Naive thymus-derived CD4-positive, alpha-beta T cell (primary cell): ENCODE measurements around the gene DNAJC25. TPM values are rescaled to one million over a fixed set of nuclear protein-coding genes. Genes with fewer than 3 reads are reported as not detected.

Experiments
- ATAC-seq: fragments of 150-1000 bp; cut with Tn5 transposase; 2 replicates; pipeline ENCODE4 v1.10.0; 2021; ENCODE audit warnings: mild to moderate bottlenecking, moderate library complexity
- CTCF ChIA-PET: fragments of 350-600 bp; sonication (Branson Sonifier 250); formaldehyde crosslinking; loops from one replicate; lab custom pipeline; 2021; ENCODE audit warnings: antibody characterized with exemption; lab: Charles Lee
- POLR2A ChIA-PET: fragments of 350-600 bp; sonication (Branson Sonifier 250); formaldehyde crosslinking; loops from one replicate; lab custom pipeline; 2021; ENCODE audit warnings: antibody characterized with exemption, inconsistent platforms; lab: Charles Lee
- DNase-seq, 9 donors: peaks; one replicate each; pipeline versions ENCODE4 v3.0.0 to v3.0.0-alpha.2; 2020 to 2022; ENCODE audit warnings: mixed read lengths in 1 of 9
- H3K27ac ChIP-seq: one replicate; pipeline ENCODE4 v1.7.0; 2013; ENCODE audit warnings: mild to moderate bottlenecking, low read depth, low read length, moderate library complexity
- H3K27me3 ChIP-seq, 2 donors: one replicate each; pipeline ENCODE4 v1.7.0; 2013; ENCODE audit warnings: low read length in 2 of 2, mild to moderate bottlenecking in 2 of 2, moderate library complexity in 2 of 2; ENCODE audit not compliant: control insufficient read depth in 2 of 2, insufficient read depth in 2 of 2
- H3K36me3 ChIP-seq, 3 experiments: 1 replicate in 2 of 3; 2 replicates in 1 of 3; pipeline ENCODE4 v1.7.0; 2013; ENCODE audit warnings: low read length in 3 of 3, mild to moderate bottlenecking in 3 of 3, moderate library complexity in 1 of 3; ENCODE audit not compliant: insufficient read depth in 3 of 3, control insufficient read depth in 2 of 3
- H3K4me1 ChIP-seq, 2 donors: one replicate each; pipeline ENCODE4 v1.7.0; 2013; ENCODE audit warnings: low read length in 2 of 2, mild to moderate bottlenecking in 2 of 2, moderate library complexity in 1 of 2; ENCODE audit not compliant: control insufficient read depth in 2 of 2, insufficient read depth in 2 of 2
- H3K4me3 ChIP-seq: 2 replicates; pipeline ENCODE4 v1.7.0; 2013; ENCODE audit warnings: mild to moderate bottlenecking, low read length
- H3K9me3 ChIP-seq, 3 experiments: 1 replicate in 2 of 3; 2 replicates in 1 of 3; pipeline ENCODE4 v1.7.0; 2013; ENCODE audit warnings: low read length in 3 of 3; ENCODE audit not compliant: control insufficient read depth in 2 of 3
- H3K27ac Mint-ChIP-seq, 9 donors: one replicate each; pipeline ENCODE4 v1.8.0; 2020 to 2022; ENCODE audit warnings: mixed read lengths in 9 of 9, mild to moderate bottlenecking in 8 of 9, moderate library complexity in 5 of 9, inconsistent platforms in 2 of 9
- H3K27me3 Mint-ChIP-seq, 5 donors: one replicate each; pipeline ENCODE4 v1.8.0; 2021 to 2022; ENCODE audit warnings: mixed read lengths in 5 of 5, mild to moderate bottlenecking in 1 of 5
- H3K36me3 Mint-ChIP-seq, 5 donors: one replicate each; pipeline ENCODE4 v1.8.0; 2020 to 2022; ENCODE audit warnings: mixed read lengths in 5 of 5, mild to moderate bottlenecking in 3 of 5, inconsistent platforms in 1 of 5
- H3K4me1 Mint-ChIP-seq, 7 donors: one replicate each; pipeline ENCODE4 v1.8.0; 2020 to 2022; ENCODE audit warnings: mixed read lengths in 7 of 7, mild to moderate bottlenecking in 3 of 7, inconsistent platforms in 1 of 7
- H3K4me3 Mint-ChIP-seq, 10 donors: one replicate each; pipeline ENCODE4 v1.8.0; 2020 to 2022; ENCODE audit warnings: mild to moderate bottlenecking in 10 of 10, mixed read lengths in 10 of 10, moderate library complexity in 6 of 10, inconsistent platforms in 2 of 10
- H3K9me3 Mint-ChIP-seq, 11 donors: one replicate each; pipeline ENCODE4 v1.8.0; 2020 to 2022; ENCODE audit warnings: mixed read lengths in 11 of 11, mild to moderate bottlenecking in 4 of 11, inconsistent platforms in 1 of 11, moderate library complexity in 1 of 11
- intact Hi-C, 2 donors: fragments of 100-400 bp; cut with micrococcal nuclease; formaldehyde crosslinking; loops; one replicate each; pipeline ENCODE4 v1.15.1; 2023
- polyA plus RNA-seq, 2 donors: library from polyadenylated mRNA; unstranded; fragments of 300-500 nt; fragmentation: Illumina TruSeq; gene quantifications; one replicate each; pipeline ENCODE4 v1.2.3, GENCODE V29; 2021
- total RNA-seq, 6 experiments: library from RNA in 5 of 6; stranded (reverse) in 5 of 6; gene quantifications; 1 replicate in 5 of 6; 2 replicates in 1 of 6; pipeline ENCODE4 v1.2.3 and lab custom pipeline; 2021 to 2026

Gene DNAJC25
- total and polyA plus RNA-seq, 7 experiments from 2014 or later, result 1.7 to 6.0 (median 4.1) TPM

DNA sequence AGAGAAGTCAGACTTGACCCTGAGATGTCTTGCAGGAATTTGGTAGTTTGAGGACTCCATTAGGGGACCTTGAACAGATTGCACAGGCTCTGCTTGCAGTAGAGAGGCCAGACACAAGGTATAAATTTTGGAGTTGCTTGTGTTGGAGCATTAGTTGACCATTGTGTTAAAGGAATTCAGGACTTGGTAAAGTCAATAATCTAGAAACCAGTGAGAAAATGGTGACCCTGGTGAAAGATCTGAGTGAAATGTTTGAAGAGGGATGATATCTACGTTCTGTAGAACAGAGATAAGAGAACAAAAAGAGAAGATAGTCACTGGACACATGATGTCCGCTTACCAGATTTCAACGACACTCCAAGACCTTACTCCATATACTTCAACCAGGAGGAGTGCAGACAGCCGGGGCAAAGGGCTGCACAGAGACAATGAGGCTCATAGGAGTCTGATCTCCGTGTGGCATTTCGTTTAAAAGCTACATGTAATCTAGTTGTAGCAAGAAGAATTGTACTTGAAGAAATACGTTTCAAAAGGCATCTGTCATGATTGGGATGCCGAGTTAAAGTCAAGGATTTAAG is 13.2 kb downstream of the DNAJC25 start:
- CTCF ChIA-PET, result no interaction called here
- POLR2A ChIA-PET, result interaction anchor here (0.7 kb wide), 1 partner anchor 40 kb away, joined by 3 read pairs; no protein-coding TSS in a partner anchor
- Histone ChIP-seq H3K27ac (no peak overlapping the region), H3K4me1 (no peaks in the 10 kb centered on the region), H3K27me3 (no peaks in the 10 kb centered on the region), H3K4me3 (no peak overlapping the region), H3K9me3 (no peaks in the 10 kb centered on the region), H3K36me3 (peaks cover 0 to 6% (median 0%) of the 10 kb centered on the region in 3 experiments)
- no peak for ATAC-seq
- Mint-ChIP-seq H3K36me3 (peaks cover under 1 to 40% (median 19%) of the 10 kb centered on the region in 5 donors), H3K4me3 (no peak overlapping the region), H3K4me1 (no peaks in the 10 kb centered on the region), H3K9me3 (no peaks in the 10 kb centered on the region), H3K27me3 (no peaks in the 10 kb centered on the region), H3K27ac (no peak overlapping the region)
- no peak for DNase-seq
- intact Hi-C loops, result no loop called here

DNA sequence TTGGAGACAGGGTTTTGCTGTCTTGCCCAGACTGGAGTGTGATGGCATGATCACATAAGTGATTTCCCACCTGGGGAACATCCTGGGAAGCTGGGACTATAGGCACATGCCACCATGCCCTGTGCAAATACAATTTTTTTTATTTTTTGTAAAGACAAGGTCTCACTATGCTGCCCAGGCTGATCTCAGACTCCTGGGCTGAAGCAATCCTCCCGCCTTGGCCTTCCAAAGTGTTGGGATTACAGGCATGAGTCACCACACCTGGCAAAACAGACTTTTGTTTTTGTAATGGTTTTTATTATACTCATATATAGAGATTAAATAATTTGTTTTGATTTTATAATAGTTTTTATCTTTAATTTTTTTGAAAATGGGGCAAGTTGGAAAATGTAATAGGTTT is 14.7 kb downstream of the DNAJC25 start:
- ChIA-PET POLR2A (interaction anchor here (0.6 kb wide), 1 partner anchor 481 kb away, joined by 3 read pairs; no protein-coding TSS in a partner anchor), CTCF (no interaction called here)
- H3K4me1 Mint-ChIP-seq, result no peaks in the 10 kb centered on the region
- Histone ChIP-seq H3K27me3 (no peaks in the 10 kb centered on the region), H3K9me3 (no peaks in the 10 kb centered on the region), H3K36me3 (peaks cover 0 to 6% (median 0%) of the 10 kb centered on the region in 3 experiments), H3K4me3 (no peak overlapping the region), H3K27ac (no peak overlapping the region), H3K4me1 (no peaks in the 10 kb centered on the region)
- H3K4me3 Mint-ChIP-seq, result no peak overlapping the region
- ATAC-seq (no peak), DNase-seq (no peak)
- no peak overlapping the region for H3K27ac Mint-ChIP-seq
- H3K9me3 Mint-ChIP-seq, result no peaks in the 10 kb centered on the region
- H3K27me3 Mint-ChIP-seq, result no peaks in the 10 kb centered on the region
- peaks cover 7 to 48% (median 26%) of the 10 kb centered on the region in 5 donors for H3K36me3 Mint-ChIP-seq
- intact Hi-C loops, result no loop called here

DNA sequence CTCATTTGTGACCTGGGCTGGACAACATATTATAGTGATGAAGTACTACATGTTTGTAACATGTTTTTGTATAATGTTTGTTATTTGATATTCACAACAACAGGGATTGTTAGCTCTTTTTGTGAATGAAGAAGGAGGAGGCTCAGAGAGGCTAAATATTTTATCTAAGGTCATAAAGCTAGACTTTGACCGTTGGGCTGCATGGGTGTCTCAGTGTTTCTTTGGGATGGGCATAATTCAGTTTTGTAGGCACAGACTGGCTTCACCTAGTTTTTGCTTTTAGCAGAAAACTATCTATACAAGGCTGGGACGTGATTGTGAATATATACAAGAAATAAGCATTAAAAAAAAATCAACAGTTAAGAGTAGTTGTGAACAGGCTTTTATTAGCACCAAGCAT is 15.3 kb downstream of the DNAJC25 start:
- intact Hi-C loops, result no loop called here
- Histone ChIP-seq H3K9me3 (no peaks in the 10 kb centered on the region), H3K27me3 (no peaks in the 10 kb centered on the region), H3K4me3 (no peak overlapping the region), H3K27ac (no peak overlapping the region), H3K36me3 (peaks cover 0 to 6% (median 0%) of the 10 kb centered on the region in 3 experiments), H3K4me1 (no peaks in the 10 kb centered on the region)
- H3K36me3 Mint-ChIP-seq, result peaks cover 7 to 48% (median 26%) of the 10 kb centered on the region in 5 donors
- H3K4me3 Mint-ChIP-seq, result no peak overlapping the region
- no peak for DNase-seq
- ChIA-PET CTCF (no interaction called here), POLR2A (interaction anchor here (0.5 kb wide), 1 partner anchor 34 kb away, joined by 3 read pairs; no protein-coding TSS in a partner anchor)
- no peak overlapping the region for H3K27ac Mint-ChIP-seq
- no peaks in the 10 kb centered on the region for H3K9me3 Mint-ChIP-seq
- ATAC-seq, result no peak
- H3K4me1 Mint-ChIP-seq, result no peaks in the 10 kb centered on the region
- H3K27me3 Mint-ChIP-seq, result no peaks in the 10 kb centered on the region

DNA sequence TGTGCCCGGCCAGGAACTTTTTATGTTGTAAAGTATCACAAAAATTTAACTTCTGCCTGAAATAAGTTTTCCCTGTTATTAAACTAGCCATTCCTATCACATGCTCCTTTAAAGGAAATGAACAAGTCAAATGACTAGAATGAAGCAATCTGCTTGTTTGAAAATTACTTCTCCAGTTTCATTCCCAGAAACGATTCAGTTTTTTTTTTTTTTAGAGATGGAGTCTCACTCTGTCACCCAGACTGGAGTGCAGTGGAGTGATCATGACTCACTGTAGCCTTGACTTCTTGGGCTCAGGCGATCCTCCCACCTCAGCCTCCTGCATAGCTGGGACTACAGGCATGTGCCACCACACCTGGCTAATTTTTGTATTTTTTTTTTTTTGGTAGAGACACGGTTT is 16.9 kb downstream of the DNAJC25 start:
- H3K36me3 Mint-ChIP-seq, result peaks cover 7 to 48% (median 29%) of the 10 kb centered on the region in 5 donors
- H3K4me3 ChIP-seq, result no peak overlapping the region
- POLR2A ChIA-PET, result interaction anchor here (0.7 kb wide), 1 partner anchor 19 kb away, joined by 3 read pairs; no protein-coding TSS in a partner anchor
- H3K27me3 Mint-ChIP-seq, result no peaks in the 10 kb centered on the region
- CTCF ChIA-PET, result interaction anchor here (0.6 kb wide), 1 partner anchor 8 kb away, joined by 3 read pairs; no protein-coding TSS in a partner anchor
- H3K9me3 ChIP-seq, result no peaks in the 10 kb centered on the region
- H3K27ac ChIP-seq, result no peak overlapping the region
- H3K36me3 ChIP-seq, result peaks cover 0 to 6% (median 0%) of the 10 kb centered on the region in 3 experiments
- no peaks in the 10 kb centered on the region for H3K4me1 ChIP-seq
- H3K27me3 ChIP-seq, result no peaks in the 10 kb centered on the region
- no peaks in the 10 kb centered on the region for H3K4me1 Mint-ChIP-seq
- no peak for DNase-seq
- ATAC-seq, result no peak
- intact Hi-C loops, result no loop called here
- no peak overlapping the region for H3K27ac Mint-ChIP-seq
- H3K4me3 Mint-ChIP-seq, result no peak overlapping the region
- H3K9me3 Mint-ChIP-seq, result no peaks in the 10 kb centered on the region

DNA sequence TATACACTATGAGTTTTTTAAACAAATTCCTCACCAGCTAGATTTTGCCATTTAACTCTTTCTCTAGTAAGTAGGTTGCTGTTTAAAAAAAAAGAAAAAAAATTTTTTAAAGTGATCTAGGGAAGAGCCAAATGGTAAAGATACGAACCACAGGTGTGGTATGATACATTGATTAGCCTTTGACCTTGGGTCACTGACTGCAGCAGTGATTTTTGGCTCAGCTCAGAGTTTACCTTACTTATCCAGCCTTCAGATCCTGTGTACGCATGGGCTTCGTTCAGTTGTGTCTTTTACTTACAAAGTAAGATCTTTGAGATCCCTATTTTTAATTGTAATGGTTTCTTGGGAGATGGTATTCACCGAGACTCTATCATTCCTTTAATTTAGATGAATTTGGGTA is 17.9 kb downstream of the DNAJC25 start:
- ATAC-seq (no peak), DNase-seq (no peak)
- H3K4me3 Mint-ChIP-seq, result no peak overlapping the region
- Histone ChIP-seq H3K4me1 (no peaks in the 10 kb centered on the region), H3K4me3 (no peak overlapping the region), H3K9me3 (no peaks in the 10 kb centered on the region), H3K27me3 (no peaks in the 10 kb centered on the region), H3K36me3 (peaks cover 0 to 6% (median 0%) of the 10 kb centered on the region in 3 experiments), H3K27ac (no peak overlapping the region)
- H3K4me1 Mint-ChIP-seq, result no peaks in the 10 kb centered on the region
- no peaks in the 10 kb centered on the region for H3K9me3 Mint-ChIP-seq
- no peaks in the 10 kb centered on the region for H3K27me3 Mint-ChIP-seq
- H3K36me3 Mint-ChIP-seq, result peaks cover 7 to 45% (median 24%) of the 10 kb centered on the region in 5 donors
- ChIA-PET CTCF (no interaction called here), POLR2A (interaction anchor here (0.5 kb wide), 1 partner anchor 248 kb away, joined by 3 read pairs; the partner anchor contains the start of gene UGCG)
- intact Hi-C loops, result no loop called here
- H3K27ac Mint-ChIP-seq, result no peak overlapping the region

DNA sequence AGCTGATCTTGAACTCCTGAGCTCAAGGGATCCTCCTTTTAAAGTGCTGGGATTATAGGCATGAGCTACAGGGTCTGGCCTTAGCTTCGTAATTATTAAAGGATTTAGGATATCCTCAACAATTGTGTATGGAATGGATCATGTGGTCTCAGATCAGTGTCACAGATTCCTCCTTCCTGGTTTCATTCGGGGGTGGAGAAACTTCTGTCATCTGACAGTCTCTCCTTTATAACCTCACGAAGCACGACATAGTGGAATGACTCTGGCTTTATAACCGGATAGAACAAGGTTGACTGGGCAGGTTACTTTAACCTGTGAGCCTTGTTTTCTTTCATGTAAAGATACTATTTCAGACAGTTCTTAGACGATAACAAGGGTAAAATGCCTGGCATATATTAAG is 25.9 kb downstream of the DNAJC25 start:
- Histone ChIP-seq H3K4me3 (no peak overlapping the region), H3K27ac (no peak overlapping the region), H3K27me3 (no peaks in the 10 kb centered on the region), H3K36me3 (peaks cover 0 to 3% (median 0%) of the 10 kb centered on the region in 3 experiments), H3K4me1 (peaks cover 0 to 3% of the 10 kb centered on the region in 2 donors), H3K9me3 (no peaks in the 10 kb centered on the region)
- ATAC-seq (no peak), DNase-seq (no peak)
- ChIA-PET POLR2A (no interaction called here), CTCF (no interaction called here)
- Mint-ChIP-seq H3K36me3 (peaks cover 0 to 16% (median 12%) of the 10 kb centered on the region in 5 donors), H3K9me3 (no peaks in the 10 kb centered on the region), H3K27ac (no peak overlapping the region), H3K4me3 (no peak overlapping the region), H3K27me3 (no peaks in the 10 kb centered on the region), H3K4me1 (peaks cover 0 to 10% (median 5%) of the 10 kb centered on the region in 7 donors)
- intact Hi-C loops, result no loop called here
